SHP77 treated with DMSO at 0.1 percent for 48 hours (cell line): Measurements from ENCODE around the gene C10orf62.
A peak's percentile ranks its signal among the peaks of the same experiment; 100 is the strongest.
"Not testable (repeated sequence)": the region's sequence is repeated elsewhere in the genome, so short reads cannot be mapped to it uniquely, and the experiment has no call there.

ENCODE experiments used
- DNase-seq: peaks from one replicate; lab custom pipeline; 2025; lab: John Stamatoyannopoulos, UW

The C10orf62 gene

GRCh38 chr10:97629289-97629688 lies 39.8 kb downstream of the C10orf62 start:
- no peak for DNase-seq

GRCh38 chr10:97631098-97631497 lies 41.6 kb downstream of the C10orf62 start:
- DNase-seq = no peak

- peak; percentile 83 for DNase-seq
Observed at GRCh38 chr10:97632949-97633884, 43.7 kb downstream of the C10orf62 start, which contains the start of gene MORN4. TSS of gene MORN4 (minus strand) at chr10:97633500. CDS start at chr10:97619653, 13,847 bp downstream.

GRCh38 chr10:97633921-97634320 lies 44.4 kb downstream of the C10orf62 start:
- peak; percentile 38 for DNase-seq

GRCh38 chr10:97635577-97635976 lies 46.1 kb downstream of the C10orf62 start:
- no peak for DNase-seq

- DNase-seq = not testable (repeated sequence)
Observed at GRCh38 chr10:97639090-97639489, 49.6 kb downstream of the C10orf62 start.

GRCh38 chr10:97640174-97640867 lies 50.8 kb downstream of the C10orf62 start, which contains the start of gene PI4K2A:
TSS of gene PI4K2A (plus strand) at chr10:97640671. CDS start at chr10:97640743, 72 bp downstream.
- peak; percentile 98 for DNase-seq
